Adrenal gland (tissue), 12 donors: Measurements from ENCODE around the gene RGS9BP. TPM values are rescaled to one million over a fixed set of nuclear protein-coding genes. Genes with fewer than 3 reads are reported as not detected.

ENCODE experiments used
- DNase-seq, 7 donors: peaks; one replicate each; pipeline ENCODE4 v3.0.0-alpha.2; 2019 to 2020
- H3K27ac ChIP-seq, 5 donors: fragments of 200-600 bp; sonication (generic) in 4 of 5; 1 replicate in 3 of 5; 2 replicates in 2 of 5; pipeline versions ENCODE4 v1.5.1 to v1.8.0; 2016 to 2020; ENCODE audit warnings: mild to moderate bottlenecking in 1 of 5
- H3K27me3 ChIP-seq: fragments of 200-600 bp; 2 replicates; pipeline ENCODE4 v1.8.0; 2021
- H3K36me3 ChIP-seq, 2 donors: fragments of 200-600 bp; replicated peaks in 1 of 2; 1 replicate in 1 of 2; 2 replicates in 1 of 2; pipeline versions ENCODE4 v1.5.1 to v1.8.0; 2018 to 2022
- H3K4me1 ChIP-seq, 2 donors: fragments of 200-600 bp; replicated peaks in 1 of 2; 1 replicate in 1 of 2; 2 replicates in 1 of 2; pipeline versions ENCODE4 v1.5.1 to v1.8.0; 2018 to 2021
- H3K4me3 ChIP-seq, 4 donors: fragments of 200-600 bp; sonication (generic) in 3 of 4; one replicate each; pipeline ENCODE4 v1.5.1; 2016 to 2018
- H3K9me3 ChIP-seq, 3 donors: fragments of 200-600 bp; sonication (generic) in 1 of 3; replicated peaks in 1 of 3; 1 replicate in 2 of 3; 2 replicates in 1 of 3; pipeline versions ENCODE4 v1.5.1 to v1.8.0; 2016 to 2021
- CTCF ChIP-seq, 6 experiments: fragments of 450-650 bp in 4 of 6; fragments of 200-600 bp in 2 of 6; sonication (generic) in 1 of 6; IDR thresholded peaks; 1 replicate in 5 of 6; 2 replicates in 1 of 6; pipeline versions ENCODE4 v1.5.1 to v1.8.0; 2016 to 2021; ENCODE audit warnings: antibody characterized with exemption in 6 of 6, mild to moderate bottlenecking in 2 of 6, moderate library complexity in 1 of 6
- POLR2A ChIP-seq, 2 donors: fragments of 450-650 bp; IDR thresholded peaks; one replicate each; pipeline ENCODE4 v1.6.1; 2017; ENCODE audit warnings: antibody characterized with exemption in 2 of 2, mild to moderate bottlenecking in 2 of 2, moderate library complexity in 1 of 2
- WGBS, 4 donors: extraction: QIAGEN DNeasy Blood & Tissue Kit in 2 of 4; methylation state at CpG; one replicate each; pipeline versions ENCODE4 v1.1.5 to v1.1.7; 2013 to 2017; 5-methylcytosine and 5-hydroxymethylcytosine counted together
- intact Hi-C, 2 donors: fragments of 100-400 bp; cut with DNase I; formaldehyde crosslinking; loops; one replicate each; pipeline versions ENCODE4 v1.14.1 to v1.15.0; 2022 to 2023
- polyA plus RNA-seq, 3 donors: library from polyadenylated mRNA; stranded (reverse); fragments of 200-250 nt in 2 of 3; fragments of 350-450 nt in 1 of 3; fragmentation: Illumina TruSeq in 1 of 3; extraction: RNeasy Lipid Tissue Mini Kit (QIAGEN cat#74804) in 1 of 3; gene quantifications; one replicate each; pipeline ENCODE4 v1.2.3, GENCODE V29; 2013 to 2014
- total RNA-seq, 9 donors: library from RNA; depleted of rRNA in 4 of 9; stranded (reverse); fragments of >200 nt in 4 of 9; fragments of 120-200 nt in 1 of 9; fragmentation: NEBNext Ultra II Directional in 1 of 9; extraction: Animal tissue kit (Norgen Biotek cat#: 25700) in 1 of 9; gene quantifications; one replicate each; pipeline versions ENCODE4 v1.1.0 to v1.2.4, GENCODE V29; 2013 to 2023
- donor health status: healthy with polysubstance abuse.
- donor health status: Bipolar disorder and iron deficiency.
- donor health status: DM: yes; HTN: yes; CAD: no.
- donor health status: DM: no; HTN: no; CAD: no.
- donor health status: DM: no; HTN: no; CAD: no.
- donor health status: DM: yes; HTN: yes; CAD: no.

The RGS9BP gene
- total and polyA plus RNA-seq, 12 donors = 0.10 to 2.3 (median 0.79) TPM

- WGBS, 4 donors = 92 to 95% (median 93%) methylated on average over 6 of the region's 6 CpGs
- Histone ChIP-seq H3K27ac (no peak overlapping the region), H3K9me3 (no peaks in the 10 kb centered on the region), H3K27me3 (no peaks in the 10 kb centered on the region), H3K4me1 (peaks cover 0 to 6% of the 10 kb centered on the region in 2 donors), H3K4me3 (no peak overlapping the region), H3K36me3 (no peaks in the 10 kb centered on the region)
- intact Hi-C loops = no loop called here
- no peak for DNase-seq
- TF ChIP-seq CTCF (IDR thresholded peaks at IDR 0.05) (no peak), POLR2A (IDR thresholded peaks at IDR 0.05) (no peak)
These were observed 9.6 kb upstream of the RGS9BP start for GRCh38 chr19:32666084-32666483.

GRCh38 chr19:32669310-32669709 lies 6.3 kb upstream of the RGS9BP start:
- DNase-seq = no peak
- Histone ChIP-seq H3K4me1 (peaks cover 6 to 19% of the 10 kb centered on the region in 2 donors), H3K4me3 (no peak overlapping the region), H3K27ac (no peak overlapping the region), H3K9me3 (no peaks in the 10 kb centered on the region), H3K27me3 (no peaks in the 10 kb centered on the region), H3K36me3 (no peaks in the 10 kb centered on the region)
- WGBS, 4 donors = 82 to 96% (median 85%) methylated on average over 3 of the region's 3 CpGs
- intact Hi-C loops = no loop called here
- TF ChIP-seq POLR2A (IDR thresholded peaks at IDR 0.05) (no peak), CTCF (IDR thresholded peaks at IDR 0.05) (no peak)

GRCh38 chr19:32671883-32672593 lies 3.6 kb upstream of the RGS9BP start:
- no peak for DNase-seq
- H3K4me1 ChIP-seq = peaks cover 11 to 32% of the 10 kb centered on the region in 2 donors
- H3K9me3 ChIP-seq = no peaks in the 10 kb centered on the region
- no peaks in the 10 kb centered on the region for H3K36me3 ChIP-seq
- H3K27ac ChIP-seq = no peak overlapping the region
- 78 to 81% (median 80%) methylated on average over 14 of the region's 14 CpGs for WGBS, 4 donors
- intact Hi-C loops = no loop called here
- TF ChIP-seq CTCF (IDR thresholded peaks at IDR 0.05) = no peak
- TF ChIP-seq POLR2A (IDR thresholded peaks at IDR 0.05) = no peak
- peaks cover 6% of the 10 kb centered on the region for H3K27me3 ChIP-seq
- H3K4me3 ChIP-seq = no peak overlapping the region

- H3K4me1 ChIP-seq = peaks cover 11 to 32% of the 10 kb centered on the region in 2 donors
- H3K27ac ChIP-seq = no peak overlapping the region
- no peaks in the 10 kb centered on the region for H3K36me3 ChIP-seq
- no peak overlapping the region for H3K4me3 ChIP-seq
- peaks cover 6% of the 10 kb centered on the region for H3K27me3 ChIP-seq
- no peak for TF ChIP-seq POLR2A (IDR thresholded peaks at IDR 0.05)
- TF ChIP-seq CTCF (IDR thresholded peaks at IDR 0.05) = no peak
- no peak for DNase-seq
- intact Hi-C loops = no loop called here
- WGBS, 4 donors = 80 to 100% (median 92%) methylated on average over 1 to 3 of the region's 3 CpGs
- no peaks in the 10 kb centered on the region for H3K9me3 ChIP-seq
These were observed 2.8 kb upstream of the RGS9BP start for GRCh38 chr19:32672841-32673240.
